Gastroesophageal sphincter (tissue), 4 donors: ENCODE measurements around the gene PGR. TPM values are rescaled to one million over a fixed set of nuclear protein-coding genes. Genes with fewer than 3 reads are reported as not detected.
A peak's percentile ranks its signal among the peaks of the same experiment; 100 is the strongest.

Experiments used
- ATAC-seq: fragments of 150-250 bp; one replicate; pipeline ENCODE4 v1.9.1; 2016; ENCODE audit warnings: mild to moderate bottlenecking, moderate library complexity
- H3K27ac ChIP-seq, 4 donors: fragments of 200-600 bp; sonication (generic) in 3 of 4; 1 replicate in 3 of 4; 2 replicates in 1 of 4; pipeline ENCODE4 v1.5.1; 2016 to 2019
- H3K27me3 ChIP-seq: fragments of 200-600 bp; sonication (generic); one replicate; pipeline ENCODE4 v1.5.1; 2019
- H3K36me3 ChIP-seq, 2 donors: fragments of 200-600 bp; sonication (generic); one replicate each; pipeline ENCODE4 v1.5.1; 2019; ENCODE audit warnings: control low read depth in 1 of 2
- H3K4me1 ChIP-seq, 3 donors: fragments of 200-600 bp; sonication (generic); 1 replicate in 2 of 3; 2 replicates in 1 of 3; pipeline ENCODE4 v1.5.1; 2016 to 2019; ENCODE audit warnings: control low read depth in 2 of 3
- H3K4me3 ChIP-seq, 2 donors: fragments of 200-600 bp; sonication (generic); one replicate each; pipeline ENCODE4 v1.5.1; 2019; ENCODE audit warnings: mild to moderate bottlenecking in 1 of 2, moderate library complexity in 1 of 2
- H3K9me3 ChIP-seq, 3 donors: fragments of 200-600 bp; sonication (generic); one replicate each; pipeline ENCODE4 v1.5.1; 2017 to 2019; ENCODE audit warnings: control low read depth in 2 of 3
- CTCF ChIP-seq, 4 experiments: fragments of 200-600 bp in 2 of 4; fragments of 450-650 bp in 2 of 4; sonication (generic) in 1 of 4; IDR thresholded peaks; one replicate each; pipeline ENCODE4 v1.5.1; 2017 to 2019; ENCODE audit warnings: antibody characterized with exemption in 4 of 4, mild to moderate bottlenecking in 2 of 4, moderate library complexity in 2 of 4
- EP300 ChIP-seq: sonication (generic); formaldehyde crosslinking; IDR thresholded peaks from one replicate; pipeline ENCODE4 v1.6.1; 2017; ENCODE audit warnings: antibody characterized with exemption, mild to moderate bottlenecking
- POLR2A ChIP-seq, 2 donors: fragments of 450-650 bp; IDR thresholded peaks; one replicate each; pipeline ENCODE4 v1.6.1; 2017; ENCODE audit warnings: antibody characterized with exemption in 2 of 2, mild to moderate bottlenecking in 2 of 2, moderate library complexity in 1 of 2
- POLR2AphosphoS5 ChIP-seq: sonication (generic); formaldehyde crosslinking; IDR thresholded peaks from one replicate; pipeline ENCODE4 v1.6.1; 2017; ENCODE audit warnings: antibody characterized with exemption
- WGBS, 2 donors: methylation state at CpG; one replicate each; pipeline ENCODE4 v1.1.5; 2018; ENCODE audit warnings: low coverage in 1 of 2; 5-methylcytosine and 5-hydroxymethylcytosine counted together
- total RNA-seq, 4 donors: library from RNA; depleted of rRNA; stranded (reverse); fragments of >200 nt; gene quantifications; one replicate each; pipeline ENCODE4 v1.1.0, GENCODE V29; 2016

PGR gene
- total RNA-seq, 4 donors from 2014 or later = 5.1 to 11.3 (median 9.2) TPM

- H3K36me3 ChIP-seq = peaks cover 0 to 13% of the 10 kb centered on the region in 2 donors
- H3K4me3 ChIP-seq = no peak overlapping the region
- WGBS, 2 donors = 88 to 100% methylated on average over 1 of the region's 1 CpG
- ATAC-seq = no peak
- H3K9me3 ChIP-seq = no peaks in the 10 kb centered on the region
- H3K27ac ChIP-seq = no peak overlapping the region
- no peaks in the 10 kb centered on the region for H3K4me1 ChIP-seq
- TF ChIP-seq EP300 (no peak), POLR2AphosphoS5 (no peak), POLR2A (IDR thresholded peaks at IDR 0.05) (no peak), CTCF (IDR thresholded peaks at IDR 0.05) (no peak)
- H3K27me3 ChIP-seq = no peaks in the 10 kb centered on the region
Observed at GRCh38 chr11:100990931-100991330, 138.7 kb downstream of the PGR start.

- no peaks in the 10 kb centered on the region for H3K27me3 ChIP-seq
- H3K4me1 ChIP-seq = no peaks in the 10 kb centered on the region
- no peak overlapping the region for H3K27ac ChIP-seq
- H3K4me3 ChIP-seq = no peak overlapping the region
- TF ChIP-seq EP300 = no peak
- H3K9me3 ChIP-seq = no peaks in the 10 kb centered on the region
- H3K36me3 ChIP-seq = peaks cover 0 to 5% of the 10 kb centered on the region in 2 donors
- ATAC-seq = no peak
- WGBS, 2 donors = 93 to 97% methylated on average over 3 of the region's 3 CpGs
Observed at GRCh38 chr11:100984668-100985067, 144.9 kb downstream of the PGR start.

GRCh38 chr11:100981196-100981824 is 148.3 kb downstream of the PGR start:
- Histone ChIP-seq H3K27me3 (no peaks in the 10 kb centered on the region), H3K36me3 (peaks cover 0 to 18% of the 10 kb centered on the region in 2 donors), H3K9me3 (no peaks in the 10 kb centered on the region), H3K27ac (no peak overlapping the region), H3K4me1 (no peaks in the 10 kb centered on the region), H3K4me3 (no peak overlapping the region)
- no peak for ATAC-seq
- WGBS, 2 donors = 80 to 93% methylated on average over 1 of the region's 1 CpG
- no peak for TF ChIP-seq EP300
- no peak for TF ChIP-seq CTCF (IDR thresholded peaks at IDR 0.05)
- TF ChIP-seq POLR2A (IDR thresholded peaks at IDR 0.05) = no peak
- no peak for TF ChIP-seq POLR2AphosphoS5

GRCh38 chr11:100980156-100980555 is 149.5 kb downstream of the PGR start:
- H3K27ac ChIP-seq = no peak overlapping the region
- no peak overlapping the region for H3K4me3 ChIP-seq
- TF ChIP-seq EP300 (no peak), CTCF (IDR thresholded peaks at IDR 0.05) (peak in 1 of 4 experiments; percentile 36)
- ATAC-seq = no peak
- peaks cover 0 to 27% of the 10 kb centered on the region in 2 donors for H3K36me3 ChIP-seq
- 80 to 100% methylated on average over 3 of the region's 3 CpGs for WGBS, 2 donors
- H3K4me1 ChIP-seq = no peaks in the 10 kb centered on the region
- H3K9me3 ChIP-seq = no peaks in the 10 kb centered on the region
- no peaks in the 10 kb centered on the region for H3K27me3 ChIP-seq
